HG02981 (cell line): ENCODE measurements around the gene KCNK10.

Experiments
- ATAC-seq: cut with Tn5 transposase; IDR thresholded peaks from one replicate; pipeline ENCODE4 v1.9.1; 2021; ENCODE audit warnings: mild to moderate bottlenecking, moderate library complexity; ENCODE audit not compliant: unreplicated experiment

KCNK10 gene

GRCh38 chr14:88323086-88323522 is at the start of gene KCNK10:
TSS of gene KCNK10 (minus strand) at chr14:88323269. CDS start at chr14:88322798, 471 bp downstream.
- peak; percentile 17 for ATAC-seq

GRCh38 chr14:88369496-88369895 is 46.4 kb upstream of the KCNK10 start:
- ATAC-seq = no peak

GRCh38 chr14:88364710-88365413 is 41.8 kb upstream of the KCNK10 start:
- ATAC-seq = no peak

GRCh38 chr14:88363644-88364043 is 40.6 kb upstream of the KCNK10 start:
- ATAC-seq = no peak

- ATAC-seq = no peak
Measured at GRCh38 chr14:88359500-88359899, 36.4 kb upstream of the KCNK10 start.

- no peak for ATAC-seq
Measured at GRCh38 chr14:88354358-88354757, 31.3 kb upstream of the KCNK10 start.

GRCh38 chr14:88352698-88353097 is 29.6 kb upstream of the KCNK10 start:
- no peak for ATAC-seq

- no peak for ATAC-seq
Measured at GRCh38 chr14:88351966-88352691, 29.1 kb upstream of the KCNK10 start.

GRCh38 chr14:88348546-88348945 is 25.5 kb upstream of the KCNK10 start:
- ATAC-seq = no peak

- ATAC-seq = no peak
Measured at GRCh38 chr14:88346048-88346639, 23.1 kb upstream of the KCNK10 start.

GRCh38 chr14:88342980-88343379 is 19.9 kb upstream of the KCNK10 start:
- ATAC-seq = no peak

GRCh38 chr14:88340357-88340756 is 17.3 kb upstream of the KCNK10 start:
- no peak for ATAC-seq

GRCh38 chr14:88333036-88333435 is 10.0 kb upstream of the KCNK10 start:
- ATAC-seq = no peak

- no peak for ATAC-seq
Measured at GRCh38 chr14:88327497-88327896, 4.4 kb upstream of the KCNK10 start.

GRCh38 chr14:88326352-88327103 is 3.5 kb upstream of the KCNK10 start:
- ATAC-seq = no peak

- no peak for ATAC-seq
Measured at GRCh38 chr14:88325883-88326282, 2.8 kb upstream of the KCNK10 start.

GRCh38 chr14:88324930-88325329 is 1.9 kb upstream of the KCNK10 start:
- no peak for ATAC-seq

- ATAC-seq = no peak
Measured at GRCh38 chr14:88324491-88324890, 1.4 kb upstream of the KCNK10 start.

- peak; percentile 84 for ATAC-seq
Measured at GRCh38 chr14:88323523-88324199, 592 bp upstream of the KCNK10 start.

- ATAC-seq = no peak
Measured at GRCh38 chr14:88322504-88323085, 474 bp downstream of the KCNK10 start.
